Gastroesophageal sphincter (tissue), 4 donors: Measurements from ENCODE around the gene LDLRAD3. TPM values are rescaled to one million over a fixed set of nuclear protein-coding genes. Genes with fewer than 3 reads are reported as not detected.

Experiments
- ATAC-seq: fragments of 150-250 bp; one replicate; pipeline ENCODE4 v1.9.1; 2016; ENCODE audit warnings: mild to moderate bottlenecking, moderate library complexity
- H3K27ac ChIP-seq, 4 donors: fragments of 200-600 bp; sonication (generic) in 3 of 4; 1 replicate in 3 of 4; 2 replicates in 1 of 4; pipeline ENCODE4 v1.5.1; 2016 to 2019
- H3K27me3 ChIP-seq: fragments of 200-600 bp; sonication (generic); one replicate; pipeline ENCODE4 v1.5.1; 2019
- H3K36me3 ChIP-seq, 2 donors: fragments of 200-600 bp; sonication (generic); one replicate each; pipeline ENCODE4 v1.5.1; 2019; ENCODE audit warnings: control low read depth in 1 of 2
- H3K4me1 ChIP-seq, 3 donors: fragments of 200-600 bp; sonication (generic); 1 replicate in 2 of 3; 2 replicates in 1 of 3; pipeline ENCODE4 v1.5.1; 2016 to 2019; ENCODE audit warnings: control low read depth in 2 of 3
- H3K4me3 ChIP-seq, 2 donors: fragments of 200-600 bp; sonication (generic); one replicate each; pipeline ENCODE4 v1.5.1; 2019; ENCODE audit warnings: mild to moderate bottlenecking in 1 of 2, moderate library complexity in 1 of 2
- H3K9me3 ChIP-seq, 3 donors: fragments of 200-600 bp; sonication (generic); one replicate each; pipeline ENCODE4 v1.5.1; 2017 to 2019; ENCODE audit warnings: control low read depth in 2 of 3
- CTCF ChIP-seq, 4 experiments: fragments of 200-600 bp in 2 of 4; fragments of 450-650 bp in 2 of 4; sonication (generic) in 1 of 4; IDR thresholded peaks; one replicate each; pipeline ENCODE4 v1.5.1; 2017 to 2019; ENCODE audit warnings: antibody characterized with exemption in 4 of 4, mild to moderate bottlenecking in 2 of 4, moderate library complexity in 2 of 4
- EP300 ChIP-seq: sonication (generic); formaldehyde crosslinking; IDR thresholded peaks from one replicate; pipeline ENCODE4 v1.6.1; 2017; ENCODE audit warnings: antibody characterized with exemption, mild to moderate bottlenecking
- POLR2A ChIP-seq, 2 donors: fragments of 450-650 bp; IDR thresholded peaks; one replicate each; pipeline ENCODE4 v1.6.1; 2017; ENCODE audit warnings: antibody characterized with exemption in 2 of 2, mild to moderate bottlenecking in 2 of 2, moderate library complexity in 1 of 2
- POLR2AphosphoS5 ChIP-seq: sonication (generic); formaldehyde crosslinking; IDR thresholded peaks from one replicate; pipeline ENCODE4 v1.6.1; 2017; ENCODE audit warnings: antibody characterized with exemption
- WGBS, 2 donors: methylation state at CpG; one replicate each; pipeline ENCODE4 v1.1.5; 2018; ENCODE audit warnings: low coverage in 1 of 2; 5-methylcytosine and 5-hydroxymethylcytosine counted together
- total RNA-seq, 4 donors: library from RNA; depleted of rRNA; stranded (reverse); fragments of >200 nt; gene quantifications; one replicate each; pipeline ENCODE4 v1.1.0, GENCODE V29; 2016

The LDLRAD3 gene
- total RNA-seq, 4 donors from 2014 or later: 4.0 to 8.9 (median 7.2) TPM

- H3K4me1 ChIP-seq: no peaks in the 10 kb centered on the region
- no peak overlapping the region for H3K27ac ChIP-seq
- TF ChIP-seq POLR2A (IDR thresholded peaks at IDR 0.05): no peak
- TF ChIP-seq EP300: no peak
- TF ChIP-seq POLR2AphosphoS5: no peak
- no peak for TF ChIP-seq CTCF (IDR thresholded peaks at IDR 0.05)
- peaks cover 0 to 23% of the 10 kb centered on the region in 2 donors for H3K36me3 ChIP-seq
- H3K9me3 ChIP-seq: peaks cover 0 to 4% (median 0%) of the 10 kb centered on the region in 3 donors
- no peak for ATAC-seq
- H3K27me3 ChIP-seq: no peaks in the 10 kb centered on the region
- no peak overlapping the region for H3K4me3 ChIP-seq
- WGBS, 2 donors: 76 to 80% methylated on average over 4 to 5 of the region's 7 CpGs
Measured at GRCh38 chr11:36079878-36080675, 136.2 kb downstream of the LDLRAD3 start.

DNA sequence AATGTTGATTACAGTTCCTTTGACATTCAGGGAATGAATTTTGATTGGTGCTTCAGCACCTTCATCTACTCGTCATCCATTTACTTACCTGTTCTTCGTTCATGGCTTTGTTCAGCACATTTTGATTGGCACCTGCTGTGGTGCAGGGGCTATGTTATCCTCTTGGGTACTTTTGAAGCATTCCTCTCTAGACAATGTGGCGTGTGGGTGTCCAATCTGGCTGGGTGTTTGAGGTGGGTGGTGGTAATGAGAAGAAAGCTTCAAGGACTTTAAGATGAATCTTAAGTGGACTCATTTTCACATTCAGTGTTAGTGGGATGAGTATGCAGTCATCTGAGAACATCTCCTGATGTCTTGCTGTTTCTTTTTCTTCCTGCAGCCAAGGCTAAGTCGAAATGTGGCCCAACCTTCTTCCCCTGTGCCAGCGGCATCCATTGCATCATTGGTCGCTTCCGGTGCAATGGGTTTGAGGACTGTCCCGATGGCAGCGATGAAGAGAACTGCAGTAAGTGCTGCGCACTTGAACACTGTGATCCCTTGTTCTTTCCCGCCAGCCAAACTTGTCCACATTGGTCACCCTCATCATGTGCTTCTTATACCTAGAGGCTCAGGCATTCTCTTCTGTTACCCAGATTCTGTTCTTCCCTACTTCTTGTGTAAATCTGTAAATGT is 137.5 kb downstream of the LDLRAD3 start:
- H3K27ac ChIP-seq: no peak overlapping the region
- WGBS, 2 donors: 97 to 100% methylated on average over 2 to 6 of the region's 11 CpGs
- H3K4me3 ChIP-seq: no peak overlapping the region
- peaks cover 0 to 23% of the 10 kb centered on the region in 2 donors for H3K36me3 ChIP-seq
- H3K4me1 ChIP-seq: no peaks in the 10 kb centered on the region
- H3K9me3 ChIP-seq: peaks cover 0 to 8% (median 0%) of the 10 kb centered on the region in 3 donors
- H3K27me3 ChIP-seq: no peaks in the 10 kb centered on the region
- ATAC-seq: no peak
- TF ChIP-seq POLR2AphosphoS5 (no peak), POLR2A (IDR thresholded peaks at IDR 0.05) (no peak), EP300 (no peak), CTCF (IDR thresholded peaks at IDR 0.05) (no peak)

DNA sequence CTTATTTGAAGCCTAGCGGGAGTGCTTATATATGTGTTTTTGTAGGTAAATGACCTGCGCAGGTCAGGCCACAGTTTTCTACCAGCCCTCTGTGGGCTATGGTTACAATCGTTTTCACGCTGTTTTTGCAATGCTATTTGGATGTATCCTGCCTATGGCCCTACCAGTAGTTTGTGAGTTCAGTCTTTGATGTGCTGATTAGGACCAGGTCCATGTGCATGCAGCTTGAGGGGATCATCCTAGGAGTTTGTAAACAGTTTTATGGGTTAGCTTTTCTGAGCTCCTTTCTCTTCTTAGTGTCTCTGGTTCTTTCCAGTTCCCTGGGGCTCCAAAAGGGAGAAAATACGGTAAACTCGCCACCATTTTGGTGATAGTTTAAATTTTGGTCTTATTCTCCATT is 142.5 kb downstream of the LDLRAD3 start:
- H3K4me3 ChIP-seq: no peak overlapping the region
- peaks cover 0 to 8% (median 0%) of the 10 kb centered on the region in 3 donors for H3K9me3 ChIP-seq
- 76 to 97% methylated on average over 3 to 4 of the region's 6 CpGs for WGBS, 2 donors
- no peaks in the 10 kb centered on the region for H3K4me1 ChIP-seq
- peaks cover 0 to 23% of the 10 kb centered on the region in 2 donors for H3K36me3 ChIP-seq
- no peaks in the 10 kb centered on the region for H3K27me3 ChIP-seq
- H3K27ac ChIP-seq: no peak overlapping the region
- no peak for TF ChIP-seq EP300
- no peak for TF ChIP-seq CTCF (IDR thresholded peaks at IDR 0.05)
- no peak for TF ChIP-seq POLR2A (IDR thresholded peaks at IDR 0.05)
- no peak for TF ChIP-seq POLR2AphosphoS5
- no peak for ATAC-seq

DNA sequence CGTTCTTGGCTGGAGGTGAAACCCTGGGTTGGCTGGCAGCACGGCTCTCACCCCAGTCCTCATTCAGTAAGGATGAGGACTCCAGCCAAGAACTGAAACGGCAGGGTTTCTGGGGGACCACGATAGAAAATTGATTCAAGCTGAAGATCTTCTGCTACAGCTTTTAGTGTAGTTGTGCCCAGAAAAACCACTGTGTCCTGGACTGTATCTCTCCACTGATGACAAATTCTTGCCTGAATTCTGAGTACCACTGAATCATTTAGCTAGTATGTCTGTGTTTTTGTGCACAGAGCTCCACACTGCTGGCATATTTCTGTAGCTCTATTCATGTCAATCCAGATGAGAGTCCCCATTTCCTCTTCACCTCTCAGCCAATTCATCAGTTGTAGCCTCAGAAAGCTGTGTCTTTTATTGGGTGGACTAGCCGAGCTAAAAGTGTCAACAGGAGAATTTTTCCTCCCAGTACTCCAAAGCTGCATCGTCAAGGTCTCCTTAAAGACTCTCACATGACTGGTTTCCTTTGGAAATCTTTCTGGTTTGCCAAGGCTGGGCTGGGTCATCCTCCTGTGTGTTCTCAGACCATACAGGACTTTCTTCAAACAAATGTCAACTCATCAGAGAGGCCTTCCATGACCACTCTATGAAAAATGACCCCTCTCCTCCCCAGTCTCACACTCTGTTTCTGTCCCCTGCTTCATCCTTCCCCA is 144.6 kb downstream of the LDLRAD3 start:
- H3K36me3 ChIP-seq: peaks cover 0 to 17% of the 10 kb centered on the region in 2 donors
- ATAC-seq: no peak

More for the DNA sequence above, 144.6 kb downstream of the LDLRAD3 start:
- H3K27me3 ChIP-seq: no peaks in the 10 kb centered on the region
- 29% methylated on average over 4 of the region's 6 CpGs; no CpG with 5 or more reads in 1 of the 2 donors for WGBS, 2 donors
- TF ChIP-seq EP300 (no peak), CTCF (IDR thresholded peaks at IDR 0.05) (no peak), POLR2AphosphoS5 (no peak), POLR2A (IDR thresholded peaks at IDR 0.05) (no peak)
- H3K4me3 ChIP-seq: no peak overlapping the region
- H3K27ac ChIP-seq: no peak overlapping the region
- no peaks in the 10 kb centered on the region for H3K4me1 ChIP-seq
- H3K9me3 ChIP-seq: peaks cover 0 to 8% (median 0%) of the 10 kb centered on the region in 3 donors
